GM12874 (cell line): ENCODE data around the gene TMEM271.

ENCODE experiments used
- CTCF ChIP-seq: IDR thresholded peaks from 2 replicates; pipeline ENCODE4 v1.5.1; 2011; ENCODE audit warnings: low read depth, mild to moderate bottlenecking, control low read depth, low read length, moderate library complexity; ENCODE audit not compliant: insufficient read depth

Gene TMEM271

DNA sequence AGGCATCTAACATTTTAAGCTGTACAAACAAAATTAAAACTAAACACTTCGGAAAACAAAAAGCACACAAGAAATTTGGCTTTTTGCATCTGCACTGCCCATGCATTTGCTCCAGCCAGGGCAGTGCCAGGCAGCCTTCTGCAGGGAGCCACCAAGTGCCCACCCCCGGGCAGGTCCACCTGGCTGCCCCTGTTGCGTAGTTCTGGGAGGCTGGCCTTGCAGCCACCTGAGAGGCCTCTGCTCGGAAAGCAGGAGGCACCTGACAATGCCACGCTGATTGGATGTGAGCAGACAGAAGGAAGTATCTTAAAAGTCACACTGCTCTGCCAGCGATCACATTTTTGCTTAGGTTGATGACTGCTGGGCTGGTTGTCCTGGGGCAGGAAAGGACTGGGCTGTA, 3.5 kb downstream of the TMEM271 start:
- no peak for TF ChIP-seq CTCF

GRCh38 chr4:571838-572572, 4.1 kb downstream of the TMEM271 start:
- no peak for TF ChIP-seq CTCF

DNA sequence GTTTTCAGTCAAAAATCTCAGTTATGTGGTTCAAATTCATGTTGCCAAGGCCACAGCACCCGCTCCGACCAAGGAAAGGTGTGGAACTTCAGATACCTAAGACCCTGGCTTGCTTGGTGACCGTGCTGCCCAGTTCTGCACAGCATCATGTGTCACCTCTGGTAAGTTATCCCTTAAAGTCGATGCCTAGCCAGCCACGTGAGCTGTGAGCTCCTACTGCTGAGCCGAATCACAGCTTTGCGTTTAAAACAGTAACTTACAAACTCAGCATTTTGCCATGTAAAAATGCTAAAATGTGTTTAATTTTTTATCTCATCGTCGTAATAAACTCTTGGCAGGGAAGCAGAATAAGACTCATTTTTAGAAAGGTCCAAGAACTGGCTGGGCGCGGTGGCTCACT, 5.3 kb downstream of the TMEM271 start:
- TF ChIP-seq CTCF = no peak

DNA sequence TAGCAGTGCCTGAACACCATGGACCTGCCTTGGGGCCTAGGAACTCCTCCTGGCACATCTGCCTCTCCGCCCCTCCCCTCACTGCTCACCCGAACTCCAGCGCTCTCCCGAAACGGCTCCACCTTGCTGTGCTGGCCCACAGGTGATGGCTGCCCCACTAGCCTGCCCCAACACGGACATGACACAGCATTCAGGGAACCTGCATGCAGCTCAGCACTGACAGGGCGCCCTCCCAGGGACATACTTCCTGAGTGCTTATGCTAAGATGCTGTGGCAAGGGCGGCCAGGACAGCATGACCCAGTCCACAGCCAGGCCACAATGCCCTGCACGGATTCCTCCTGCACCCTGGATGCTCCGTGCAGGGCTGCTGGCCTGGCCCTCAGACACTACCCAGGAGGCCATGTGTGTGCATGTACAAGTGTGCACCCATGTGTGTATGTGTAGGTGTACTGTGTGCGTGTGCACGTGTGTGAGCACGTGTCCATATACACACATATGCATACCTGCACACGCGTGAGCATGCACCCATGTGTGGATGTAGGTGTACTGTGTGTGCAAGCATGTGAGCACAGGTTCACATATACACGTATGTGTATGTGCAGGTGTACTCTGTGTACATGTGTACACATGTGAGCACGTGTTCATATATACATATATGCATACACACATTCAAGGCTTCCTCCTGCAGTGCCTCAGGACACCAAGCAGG, 6.0 kb downstream of the TMEM271 start:
- no peak for TF ChIP-seq CTCF

- no peak for TF ChIP-seq CTCF
Observed at GRCh38 chr4:568962-569361, 7.1 kb downstream of the TMEM271 start.

- TF ChIP-seq CTCF = no peak
Observed at GRCh38 chr4:568351-568652, 7.8 kb downstream of the TMEM271 start.

GRCh38 chr4:567457-568350, 8.4 kb downstream of the TMEM271 start:
- no peak for TF ChIP-seq CTCF
